Measurements from ENCODE around the gene TNXB. TPM values are rescaled to one million over a fixed set of nuclear protein-coding genes. Genes with fewer than 3 reads are reported as not detected.
"Not testable (repeated sequence)": the region's sequence is repeated elsewhere in the genome, so short reads cannot be mapped to it uniquely, and the experiment has no call there.

The TNXB gene
- total and polyA plus RNA-seq, 2 of the 4 experiments (the other 2 are of a cell fraction), result 0.05 TPM; not detected in 1

GRCh38 chr6:32028631-32029030, 80.5 kb downstream of the TNXB start:
- ATAC-seq (ENCODE audit: low read depth); BruUV-seq (replicated peaks); H3K27ac ChIP-seq (ENCODE audit: insufficient read depth, low read length); H2BK120ac ChIP-seq (ENCODE audit: low read depth, low read length); DNase-seq; H2BK20ac ChIP-seq (ENCODE audit: low read depth, low read length); H2AK5ac ChIP-seq (ENCODE audit: low read depth, low read length); H3K18ac ChIP-seq (ENCODE audit: low read depth, low read length); H4K20me1 ChIP-seq (ENCODE audit: insufficient read depth, low read length); H3K4me2 ChIP-seq (ENCODE audit: low read depth, low read length); H3K4me3 ChIP-seq (ENCODE audit: insufficient read depth, low read depth, low read length); CTCF ChIA-PET; H4K91ac ChIP-seq (ENCODE audit: insufficient read depth, low read depth, low read length); H3K9ac ChIP-seq (ENCODE audit: low read depth, low read length); H2AK9ac ChIP-seq (replicated peaks; ENCODE audit: low read depth, low read length, poor library complexity); H2BK5ac ChIP-seq (ENCODE audit: low read depth, low read length, poor library complexity, severe bottlenecking); H3K23ac ChIP-seq (ENCODE audit: low read depth, low read length); in situ Hi-C loops (cut with MboI; ENCODE audit: low sequenced_read_pairs); H2AFZ ChIP-seq (replicated peaks; ENCODE audit: low read length, poor library complexity); H3K27me3 ChIP-seq (ENCODE audit: control insufficient read depth, insufficient read depth, low read length); H3K9me1 ChIP-seq (ENCODE audit: insufficient read depth, low read length); H3K79me1 ChIP-seq (ENCODE audit: low read depth in 1 of 2, low read length in 2 of 2); H4K8ac ChIP-seq (ENCODE audit: low read depth in 2 of 2, low read length in 2 of 2); H2BK15ac ChIP-seq (ENCODE audit: low read depth, low read length); H3K4me1 ChIP-seq (ENCODE audit: control insufficient read depth, insufficient read depth, low read length); H3K36me3 ChIP-seq (ENCODE audit: control insufficient read depth, insufficient read depth, low read length); H4K5ac ChIP-seq (ENCODE audit: low read depth, low read length); H3K4ac ChIP-seq (ENCODE audit: low read depth, low read length); POLR2A ChIA-PET (ENCODE audit: unreplicated experiment); H3K56ac ChIP-seq (ENCODE audit: extremely low read depth, insufficient read depth, low read length); intact Hi-C loops (cut with micrococcal nuclease); dilution Hi-C loops (cut with HindIII; ENCODE audit: low sequenced_read_pairs, unreplicated experiment); H3K9me3 ChIP-seq (ENCODE audit: control insufficient read depth, insufficient read depth, low read length); H3K14ac ChIP-seq (replicated peaks; ENCODE audit: low read depth, low read length): not testable (repeated sequence)
- WGBS, 2 experiments (ENCODE audit: extremely low coverage in 2 of 2, insufficient read length in 1 of 2), result no CpG with 5 or more reads among the region's 10 CpGs

GRCh38 chr6:32022100-32022499, 87.0 kb downstream of the TNXB start:
- H4K8ac ChIP-seq (ENCODE audit: low read depth in 2 of 2, low read length in 2 of 2); H2BK20ac ChIP-seq (ENCODE audit: low read depth, low read length); dilution Hi-C loops (cut with HindIII; ENCODE audit: low sequenced_read_pairs, unreplicated experiment); H3K18ac ChIP-seq (ENCODE audit: low read depth, low read length); H2BK15ac ChIP-seq (ENCODE audit: low read depth, low read length); H3K36me3 ChIP-seq (ENCODE audit: control insufficient read depth, insufficient read depth, low read length); H3K56ac ChIP-seq (ENCODE audit: extremely low read depth, insufficient read depth, low read length); ATAC-seq (ENCODE audit: low read depth); POLR2A ChIA-PET (ENCODE audit: unreplicated experiment); H3K27me3 ChIP-seq (ENCODE audit: control insufficient read depth, insufficient read depth, low read length); H3K23ac ChIP-seq (ENCODE audit: low read depth, low read length); H2AK9ac ChIP-seq (replicated peaks; ENCODE audit: low read depth, low read length, poor library complexity); H2AFZ ChIP-seq (replicated peaks; ENCODE audit: low read length, poor library complexity); DNase-seq; in situ Hi-C loops (cut with MboI; ENCODE audit: low sequenced_read_pairs); H3K79me1 ChIP-seq (ENCODE audit: low read depth in 1 of 2, low read length in 2 of 2); BruUV-seq (replicated peaks); CTCF ChIA-PET; H3K27ac ChIP-seq (ENCODE audit: insufficient read depth, low read length); H3K14ac ChIP-seq (replicated peaks; ENCODE audit: low read depth, low read length); H3K4ac ChIP-seq (ENCODE audit: low read depth, low read length); H2AK5ac ChIP-seq (ENCODE audit: low read depth, low read length); H4K91ac ChIP-seq (ENCODE audit: insufficient read depth, low read depth, low read length); H3K4me3 ChIP-seq (ENCODE audit: insufficient read depth, low read depth, low read length); H3K9me1 ChIP-seq (ENCODE audit: insufficient read depth, low read length); H3K9me3 ChIP-seq (ENCODE audit: control insufficient read depth, insufficient read depth, low read length); H3K4me1 ChIP-seq (ENCODE audit: control insufficient read depth, insufficient read depth, low read length); H4K5ac ChIP-seq (ENCODE audit: low read depth, low read length); H2BK5ac ChIP-seq (ENCODE audit: low read depth, low read length, poor library complexity, severe bottlenecking); intact Hi-C loops (cut with micrococcal nuclease); H3K4me2 ChIP-seq (ENCODE audit: low read depth, low read length); H2BK120ac ChIP-seq (ENCODE audit: low read depth, low read length); H3K9ac ChIP-seq (ENCODE audit: low read depth, low read length); H4K20me1 ChIP-seq (ENCODE audit: insufficient read depth, low read length): not testable (repeated sequence)
- no CpG with 5 or more reads among the region's 10 CpGs for WGBS, 2 experiments (ENCODE audit: extremely low coverage in 2 of 2, insufficient read length in 1 of 2)
